Mucosa of descending colon (tissue), 3 donors: ENCODE data around the gene LAG3. TPM values are rescaled to one million over a fixed set of nuclear protein-coding genes. Genes with fewer than 3 reads are reported as not detected.

ENCODE experiments used
- ATAC-seq: fragments of 200-7000 bp; cut with Tn5 transposase; one replicate; pipeline ENCODE4 v1.9.1; 2020; ENCODE audit warnings: mild to moderate bottlenecking, moderate library complexity
- DNase-seq, 3 donors: peaks; one replicate each; pipeline ENCODE4 v3.0.0-alpha.2; 2020
- H3K36me3 ChIP-seq: fragments of 200-600 bp; one replicate; pipeline ENCODE4 v1.8.0; 2021; ENCODE audit warnings: low read depth, mild to moderate bottlenecking
- H3K4me1 ChIP-seq: fragments of 200-600 bp; one replicate; pipeline ENCODE4 v1.8.0; 2021; ENCODE audit warnings: low read depth, mild to moderate bottlenecking
- H3K4me3 ChIP-seq: fragments of 200-600 bp; one replicate; pipeline ENCODE4 v1.8.0; 2021; ENCODE audit warnings: mild to moderate bottlenecking
- H3K9me3 ChIP-seq: fragments of 200-600 bp; one replicate; pipeline ENCODE4 v1.8.0; 2021; ENCODE audit warnings: mild to moderate bottlenecking
- intact Hi-C, 2 donors: fragments of 100-400 bp; cut with DNase I in 1 of 2; cut with micrococcal nuclease in 1 of 2; formaldehyde crosslinking; loops; one replicate each; pipeline versions ENCODE4 v1.11.0 to v1.11.1; 2022; cut with DNase I, micrococcal nuclease
- total RNA-seq, 3 donors: library from RNA; stranded (reverse); fragmentation: NEBNext Ultra II Directional in 2 of 3; extraction: Animal tissue kit (Norgen Biotek cat#: 25700) in 2 of 3; gene quantifications; one replicate each; pipeline versions ENCODE4 v1.2.1 to v1.2.4, GENCODE V29; 2021 to 2023
- TF ChIP-seq, protein P1 (sequence below): fragments of 200-600 bp; IDR thresholded peaks from one replicate; pipeline ENCODE4 v1.8.0; 2022; ENCODE audit warnings: antibody characterized with exemption, mild to moderate bottlenecking
- donor health status: DM: no; HTN: no; CAD: no; lungs with moderate emphysema.
- donor health status: DM: no; HTN: no; CAD: no.
- donor health status: DM: no; HTN: yes; CAD: no.

The LAG3 gene
- total RNA-seq, 3 donors from 2014 or later = 1.8 to 4.7 (median 2.1) TPM

DNA sequence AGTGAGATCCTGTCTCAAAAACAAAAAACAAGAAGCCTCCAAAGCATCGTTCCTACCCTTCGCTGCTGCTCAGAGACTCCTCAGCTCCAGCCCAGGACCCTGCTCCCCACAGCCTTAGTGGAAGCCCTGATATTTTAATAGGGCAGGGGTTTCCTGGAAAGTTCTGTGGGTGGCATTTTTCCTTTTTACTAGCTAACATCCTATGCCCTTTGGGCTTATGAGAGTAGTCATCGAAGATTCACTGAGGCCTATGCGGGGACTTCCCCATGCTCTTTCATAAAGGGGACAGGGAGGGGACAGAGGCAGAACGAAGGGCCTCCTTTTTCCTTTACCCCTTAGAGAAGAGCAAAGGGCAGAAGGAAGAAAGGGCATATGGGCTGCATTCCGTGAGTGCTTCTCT lies 8.3 kb downstream of the LAG3 start:
- Histone ChIP-seq H3K4me1 (peaks cover 18% of the 10 kb centered on the region), H3K36me3 (no peaks in the 10 kb centered on the region), H3K4me3 (no peak overlapping the region), H3K9me3 (no peaks in the 10 kb centered on the region)
- DNase-seq (no peak), ATAC-seq (no peak)
- intact Hi-C loops = no loop called here
- TF ChIP-seq, protein P1, sequence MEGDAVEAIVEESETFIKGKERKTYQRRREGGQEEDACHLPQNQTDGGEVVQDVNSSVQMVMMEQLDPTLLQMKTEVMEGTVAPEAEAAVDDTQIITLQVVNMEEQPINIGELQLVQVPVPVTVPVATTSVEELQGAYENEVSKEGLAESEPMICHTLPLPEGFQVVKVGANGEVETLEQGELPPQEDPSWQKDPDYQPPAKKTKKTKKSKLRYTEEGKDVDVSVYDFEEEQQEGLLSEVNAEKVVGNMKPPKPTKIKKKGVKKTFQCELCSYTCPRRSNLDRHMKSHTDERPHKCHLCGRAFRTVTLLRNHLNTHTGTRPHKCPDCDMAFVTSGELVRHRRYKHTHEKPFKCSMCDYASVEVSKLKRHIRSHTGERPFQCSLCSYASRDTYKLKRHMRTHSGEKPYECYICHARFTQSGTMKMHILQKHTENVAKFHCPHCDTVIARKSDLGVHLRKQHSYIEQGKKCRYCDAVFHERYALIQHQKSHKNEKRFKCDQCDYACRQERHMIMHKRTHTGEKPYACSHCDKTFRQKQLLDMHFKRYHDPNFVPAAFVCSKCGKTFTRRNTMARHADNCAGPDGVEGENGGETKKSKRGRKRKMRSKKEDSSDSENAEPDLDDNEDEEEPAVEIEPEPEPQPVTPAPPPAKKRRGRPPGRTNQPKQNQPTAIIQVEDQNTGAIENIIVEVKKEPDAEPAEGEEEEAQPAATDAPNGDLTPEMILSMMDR = no peak

DNA sequence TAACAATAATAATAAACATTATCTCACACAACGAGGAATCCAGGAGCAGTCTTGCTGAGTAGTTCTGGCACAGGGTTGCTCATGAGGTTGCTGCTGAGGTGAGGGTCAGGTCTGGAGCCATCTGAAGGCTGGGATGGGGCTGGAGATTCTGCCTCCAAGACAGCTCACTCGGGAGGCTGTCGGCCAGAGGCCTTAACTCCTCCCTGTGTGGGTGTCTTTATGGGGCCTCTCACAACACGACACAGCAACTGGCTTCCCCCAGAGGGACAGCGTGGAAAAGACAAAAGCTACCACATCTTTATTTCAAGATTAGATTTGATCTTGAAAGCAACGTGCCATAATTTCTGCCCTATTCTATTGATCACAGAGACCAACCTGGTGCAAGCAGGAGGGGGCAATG lies 9.8 kb downstream of the LAG3 start:
- no peak for ATAC-seq

DNA sequence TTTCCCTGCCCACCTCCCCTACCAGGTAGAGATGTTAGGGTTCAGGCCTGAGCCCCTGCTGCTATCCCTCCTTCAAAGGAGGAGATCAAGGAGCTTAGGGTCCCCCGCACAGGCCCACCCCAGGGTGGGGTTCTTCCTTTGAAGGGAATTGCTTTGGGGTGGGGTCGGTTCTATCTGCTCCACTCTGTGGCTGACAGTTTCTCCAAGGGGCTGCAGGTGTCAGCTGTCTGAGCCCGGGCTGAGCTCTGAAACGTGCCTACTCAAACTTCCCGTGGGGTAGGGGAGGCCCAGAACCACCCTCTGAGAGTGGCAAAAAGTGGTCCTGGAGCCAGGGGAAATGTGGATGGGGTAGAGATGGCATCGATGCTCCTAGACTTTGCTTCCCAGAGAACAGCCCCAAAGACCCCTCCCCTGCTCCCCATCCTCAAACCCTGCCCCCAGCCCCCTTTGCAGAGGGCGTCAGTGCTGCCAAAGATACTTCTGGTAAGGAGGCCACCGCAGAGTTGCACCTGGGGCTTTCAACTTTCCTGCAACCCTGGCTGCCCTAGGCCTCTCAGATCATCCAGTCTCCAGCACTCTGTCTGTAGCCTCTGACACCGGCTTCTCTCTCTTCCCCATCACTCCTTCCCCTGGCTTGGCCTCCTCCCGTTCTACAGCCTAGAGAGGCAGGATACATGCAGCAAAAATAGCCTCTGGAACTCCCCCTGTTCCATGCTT lies 10.7 kb downstream of the LAG3 start:
- TF ChIP-seq, protein P1 = no peak
- H3K36me3 ChIP-seq = no peaks in the 10 kb centered on the region
- H3K9me3 ChIP-seq = no peaks in the 10 kb centered on the region
- intact Hi-C loops = no loop called here
- H3K4me1 ChIP-seq = peaks cover 10% of the 10 kb centered on the region
- DNase-seq (no peak), ATAC-seq (no peak)
- H3K4me3 ChIP-seq = no peak overlapping the region

More for the DNA sequence above, 9.8 kb downstream of the LAG3 start:
- no peak overlapping the region for H3K4me3 ChIP-seq
- no peaks in the 10 kb centered on the region for H3K9me3 ChIP-seq
- TF ChIP-seq, protein P1 = no peak
- no peaks in the 10 kb centered on the region for H3K36me3 ChIP-seq
- peaks cover 10% of the 10 kb centered on the region for H3K4me1 ChIP-seq
- no peak for DNase-seq
- intact Hi-C loops = no loop called here

DNA sequence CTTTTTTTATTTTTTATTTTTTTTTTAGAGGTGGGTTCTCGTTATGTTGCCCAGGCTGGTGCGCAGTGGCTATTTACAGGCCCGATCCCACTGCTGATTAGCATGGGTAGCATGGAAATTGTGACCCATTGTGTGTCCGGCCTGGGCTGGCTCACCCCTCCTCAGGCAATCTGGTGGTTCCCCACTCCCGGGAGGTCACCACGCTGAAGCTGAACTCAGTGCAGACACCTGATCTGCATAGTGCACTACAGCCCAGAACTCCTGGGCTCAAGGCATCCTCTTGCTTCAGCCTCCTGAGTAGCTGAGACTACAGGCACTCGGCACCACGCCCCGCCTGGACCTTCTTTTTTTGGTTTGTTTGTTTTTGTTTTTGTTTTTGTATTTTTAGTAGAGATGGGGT lies 11.5 kb downstream of the LAG3 start:
- DNase-seq (no peak), ATAC-seq (no peak)
- Histone ChIP-seq H3K36me3 (no peaks in the 10 kb centered on the region), H3K4me1 (peaks cover 4% of the 10 kb centered on the region), H3K4me3 (no peak overlapping the region), H3K9me3 (no peaks in the 10 kb centered on the region)
- TF ChIP-seq, protein P1 = no peak
- intact Hi-C loops = no loop called here

DNA sequence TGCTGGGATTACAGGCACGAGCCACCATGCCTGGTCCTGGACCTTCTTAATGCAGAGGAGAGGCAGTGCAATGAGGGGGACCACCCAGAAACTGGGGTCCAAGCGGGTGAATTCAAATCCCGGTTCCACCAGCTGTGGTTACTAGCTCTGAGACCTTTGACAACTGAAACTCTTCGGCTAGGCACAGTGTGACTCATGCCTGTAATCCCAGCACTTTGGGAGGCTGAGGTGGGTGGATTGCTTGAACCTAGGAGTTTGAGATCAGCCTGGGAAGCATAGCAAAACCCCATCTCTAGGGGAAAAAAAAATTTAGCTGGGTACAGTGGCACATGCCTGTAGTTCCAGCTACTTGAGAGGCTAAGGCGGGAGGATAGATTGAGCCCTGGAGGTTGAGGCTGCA lies 12.0 kb downstream of the LAG3 start:
- no peak for ATAC-seq
- Histone ChIP-seq H3K4me1 (no peaks in the 10 kb centered on the region), H3K9me3 (no peaks in the 10 kb centered on the region), H3K36me3 (no peaks in the 10 kb centered on the region), H3K4me3 (no peak overlapping the region)
- TF ChIP-seq, protein P1 = no peak
- DNase-seq = no peak
- intact Hi-C loops = no loop called here
